GM12878 (cell line): ENCODE data around the gene CHMP6. TPM values are rescaled to one million over a fixed set of nuclear protein-coding genes. Genes with fewer than 3 reads are reported as not detected.

Experiments
- ATAC-seq: fragments of 200-7000 bp; cut with Tn5 transposase; 3 replicates; pipeline ENCODE4 v1.9.1; 2020; ENCODE audit warnings: mild to moderate bottlenecking, moderate library complexity
- BruUV-seq: library from RNA; stranded (reverse); fragments of 400-500 nt; replicated peaks from 2 replicates; lab custom pipeline; 2021; lab: Mats Ljungman, UMichigan
- CTCF ChIA-PET: fragments of 300-600 bp; sonication (Branson Sonifier 250); formaldehyde crosslinking; extraction: SDS; loops from one replicate; lab custom pipeline; 2021; ENCODE audit warnings: inconsistent platforms; lab: Yijun Ruan, JAX
- POLR2A ChIA-PET: fragments of 350-600 bp; formaldehyde crosslinking; extraction: SDS; loops from one replicate; lab custom pipeline; 2021; ENCODE audit warnings: inconsistent platforms; lab: Charles Lee
- RAD21 ChIA-PET: fragments of 300-600 bp; sonication (Branson Sonifier 250); formaldehyde crosslinking; loops from one replicate; lab custom pipeline; 2023; ENCODE audit warnings: antibody characterized with exemption; ENCODE audit not compliant: unreplicated experiment; lab: Charles Lee
- SMC1A ChIA-PET: fragments of 300-600 bp; sonication (Branson Sonifier 250); formaldehyde crosslinking; loops from one replicate; lab custom pipeline; 2023; ENCODE audit not compliant: unreplicated experiment, uncharacterized antibody; lab: Charles Lee
- DNase-seq: peaks from one replicate; pipeline ENCODE4 v3.0.0-alpha.2; 2011; ENCODE audit warnings: low read depth, low spot score
- FAIRE-seq: peaks from 3 replicates; lab custom pipeline; 2011; peaks lifted over from hg19 to GRCh38; lab: Jason Lieb, UNC
- H2AFZ ChIP-seq: 2 replicates; pipeline ENCODE4 v1.6.0; 2011; ENCODE audit warnings: low read depth, low read length, control low read depth; ENCODE audit not compliant: control insufficient read depth
- H3K27ac ChIP-seq: 2 replicates; pipeline ENCODE4 v1.5.1; 2011; ENCODE audit warnings: control low read depth; ENCODE audit not compliant: control insufficient read depth, insufficient read depth
- H3K27me3 ChIP-seq, 2 experiments: replicated peaks in 1 of 2; 2 replicates each; pipeline versions ENCODE4 v1.6.0 to v1.6.1; 2011; ENCODE audit warnings: low read length in 1 of 2; ENCODE audit not compliant: control insufficient read depth in 2 of 2, insufficient read depth in 2 of 2
- H3K36me3 ChIP-seq, 2 experiments: 2 replicates each; pipeline ENCODE4 v1.5.1; 2011; ENCODE audit warnings: low read length in 1 of 2; ENCODE audit not compliant: control insufficient read depth in 2 of 2, insufficient read depth in 2 of 2
- H3K4me1 ChIP-seq: 2 replicates; pipeline ENCODE4 v1.6.1; 2011; ENCODE audit warnings: mild to moderate bottlenecking, low read length, moderate library complexity, mixed read lengths; ENCODE audit not compliant: control insufficient read depth, insufficient read depth
- H3K4me2 ChIP-seq: 2 replicates; pipeline ENCODE4 v1.6.0; 2011; ENCODE audit warnings: control low read depth; ENCODE audit not compliant: control insufficient read depth, insufficient read depth
- H3K4me3 ChIP-seq: fragments of 200-600 bp; sonication (generic); 2 replicates; pipeline ENCODE4 v1.5.1; 2016
- H3K79me2 ChIP-seq: 2 replicates; pipeline ENCODE4 v1.6.0; 2011; ENCODE audit warnings: low read length; ENCODE audit not compliant: control insufficient read depth, insufficient read depth
- H3K9ac ChIP-seq: 2 replicates; pipeline ENCODE4 v1.8.0; 2011; ENCODE audit warnings: low read length, control low read depth, mixed read lengths; ENCODE audit not compliant: control insufficient read depth, insufficient read depth
- H3K9me3 ChIP-seq: replicated peaks from 3 replicates; pipeline ENCODE4 v1.5.1; 2011; ENCODE audit warnings: mild to moderate bottlenecking, low read length; ENCODE audit not compliant: control insufficient read depth, insufficient read depth
- H4K20me1 ChIP-seq: 2 replicates; pipeline ENCODE4 v1.6.0; 2011; ENCODE audit not compliant: control insufficient read depth, insufficient read depth
- FOS ChIP-seq: IDR thresholded peaks from 3 replicates; pipeline ENCODE4 v1.6.1; 2011; ENCODE audit warnings: borderline replicate concordance; ENCODE audit not compliant: insufficient read length; ENCODE audit errors: extremely low read depth
- KLF5 ChIP-seq: fragments of 450-650 bp; IDR thresholded peaks from 2 replicates; pipeline ENCODE4 v1.6.1; 2014; ENCODE audit warnings: mild to moderate bottlenecking; ENCODE audit not compliant: partially characterized antibody
- MXI1 ChIP-seq: fragments of 150-350 bp; IDR thresholded peaks from 2 replicates; pipeline ENCODE4 v1.6.1; 2011; ENCODE audit warnings: low read depth, mild to moderate bottlenecking, inconsistent platforms, low read length, improper control_type of control experiment
- NFXL1 ChIP-seq: fragments of 450-650 bp; IDR thresholded peaks from 2 replicates; pipeline ENCODE4 v1.6.1; 2017; ENCODE audit warnings: antibody characterized with exemption, mild to moderate bottlenecking, borderline replicate concordance
- NFYB ChIP-seq: IDR thresholded peaks from 2 replicates; pipeline ENCODE4 v1.6.1; 2011; ENCODE audit warnings: low read depth, mild to moderate bottlenecking, low read length, improper control_type of control experiment, moderate library complexity; ENCODE audit not compliant: insufficient read depth
- SUPT20H ChIP-seq: IDR thresholded peaks from 2 replicates; pipeline ENCODE4 v1.6.1; 2011; ENCODE audit warnings: low read depth, mild to moderate bottlenecking, low read length, moderate library complexity, borderline replicate concordance; ENCODE audit not compliant: control insufficient read depth
- WGBS: methylation state at CpG from one replicate; pipeline ENCODE4 v1.1.6; 2016; ENCODE audit warnings: low lambda C conversion rate; ENCODE audit not compliant: insufficient replicate concordance, insufficient coverage; ENCODE audit errors: missing lambda C conversion rate; 5-methylcytosine and 5-hydroxymethylcytosine counted together
- in situ Hi-C: fragments of 300-500 bp; cut with MboI; formaldehyde crosslinking; loops from 9 replicates; pipeline ENCODE4 v1.14.3; 2018; ENCODE audit warnings: mixed read lengths
- intact Hi-C: fragments of 100-400 bp; cut with micrococcal nuclease; formaldehyde crosslinking; loops from one replicate; pipeline ENCODE4 v1.14.2; 2022; ENCODE audit not compliant: unreplicated experiment
- polyA plus RNA-seq, 11 experiments: library from polyadenylated mRNA; depleted of rRNA in 4 of 11; unstranded in 6 of 11; stranded (reverse) in 5 of 11; fragments of >200 nt; fragmentation: Nextera tagmentation in 4 of 11; fragmentation: Illumina TruSeq in 1 of 11; extraction: Ambion mirVana in 4 of 11; extraction: Trizol in 1 of 11; gene quantifications; 1 replicate in 1 of 11; 2 replicates in 10 of 11; pipeline versions ENCODE4 v1.2.1 to v1.2.3, GENCODE V29; 2011 to 2016; ENCODE audit warnings: inconsistent platforms in 2 of 11, missing spikeins in 2 of 11, low read depth in 1 of 11
- total RNA-seq, 4 experiments: library from RNA; depleted of rRNA in 3 of 4; stranded (reverse); fragments of >200 nt in 3 of 4; fragmentation: Illumina TruSeq in 1 of 4; extraction: Trizol in 1 of 4; gene quantifications; 2 replicates each; pipeline versions ENCODE4 v1.2.1 to v1.2.3, GENCODE V29; 2013 to 2021
- TF ChIP-seq, protein P1 (sequence below): fragments of 450-650 bp; IDR thresholded peaks from 2 replicates; pipeline ENCODE4 v1.6.1; 2017; ENCODE audit warnings: mild to moderate bottlenecking
- TF ChIP-seq, protein P2 (sequence below): fragments of 450-650 bp; IDR thresholded peaks from 2 replicates; pipeline ENCODE4 v1.6.1; 2017; ENCODE audit warnings: low read depth, mild to moderate bottlenecking, moderate library complexity
- TF ChIP-seq, protein P3 (sequence below): fragments of 450-650 bp; IDR thresholded peaks from 2 replicates; pipeline ENCODE4 v1.6.1; 2018; ENCODE audit warnings: mild to moderate bottlenecking, low read depth, moderate library complexity; ENCODE audit not compliant: partially characterized antibody
- TF ChIP-seq, protein P4 (sequence below): fragments of 450-650 bp; IDR thresholded peaks from 2 replicates; pipeline ENCODE4 v1.6.1; 2017; ENCODE audit warnings: mild to moderate bottlenecking, moderate library complexity

Gene CHMP6
- total and polyA plus RNA-seq, 10 of the 15 experiments (the other 5 are each of a cell fraction or from before 2014, with no cell fraction given) = 0.21 to 37.9 (median 14.7) TPM

DNA sequence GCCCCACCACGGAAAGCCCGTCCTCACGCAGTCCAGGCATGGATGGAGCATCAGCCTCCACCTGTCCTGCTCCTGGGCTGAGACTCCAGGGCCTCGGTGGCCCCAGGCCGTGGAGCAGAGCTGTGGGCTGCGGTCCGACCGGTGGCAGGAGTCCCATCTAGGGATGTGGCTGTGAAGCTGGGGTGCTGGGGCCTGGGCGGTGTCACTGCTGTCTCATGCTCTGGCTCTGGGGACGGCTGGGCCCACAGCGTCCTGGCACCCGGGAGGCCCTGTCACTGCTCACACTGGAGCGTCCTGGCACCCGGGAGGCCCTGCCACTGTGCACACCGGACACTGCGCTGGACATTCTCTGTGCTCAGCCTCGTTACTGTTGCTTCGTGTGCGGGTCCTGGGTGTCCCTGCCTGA, 51.7 kb downstream of the CHMP6 start (continued):
- TF ChIP-seq, protein P1, sequence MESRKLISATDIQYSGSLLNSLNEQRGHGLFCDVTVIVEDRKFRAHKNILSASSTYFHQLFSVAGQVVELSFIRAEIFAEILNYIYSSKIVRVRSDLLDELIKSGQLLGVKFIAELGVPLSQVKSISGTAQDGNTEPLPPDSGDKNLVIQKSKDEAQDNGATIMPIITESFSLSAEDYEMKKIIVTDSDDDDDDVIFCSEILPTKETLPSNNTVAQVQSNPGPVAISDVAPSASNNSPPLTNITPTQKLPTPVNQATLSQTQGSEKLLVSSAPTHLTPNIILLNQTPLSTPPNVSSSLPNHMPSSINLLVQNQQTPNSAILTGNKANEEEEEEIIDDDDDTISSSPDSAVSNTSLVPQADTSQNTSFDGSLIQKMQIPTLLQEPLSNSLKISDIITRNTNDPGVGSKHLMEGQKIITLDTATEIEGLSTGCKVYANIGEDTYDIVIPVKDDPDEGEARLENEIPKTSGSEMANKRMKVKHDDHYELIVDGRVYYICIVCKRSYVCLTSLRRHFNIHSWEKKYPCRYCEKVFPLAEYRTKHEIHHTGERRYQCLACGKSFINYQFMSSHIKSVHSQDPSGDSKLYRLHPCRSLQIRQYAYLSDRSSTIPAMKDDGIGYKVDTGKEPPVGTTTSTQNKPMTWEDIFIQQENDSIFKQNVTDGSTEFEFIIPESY = no peak
- TF ChIP-seq, protein P2, sequence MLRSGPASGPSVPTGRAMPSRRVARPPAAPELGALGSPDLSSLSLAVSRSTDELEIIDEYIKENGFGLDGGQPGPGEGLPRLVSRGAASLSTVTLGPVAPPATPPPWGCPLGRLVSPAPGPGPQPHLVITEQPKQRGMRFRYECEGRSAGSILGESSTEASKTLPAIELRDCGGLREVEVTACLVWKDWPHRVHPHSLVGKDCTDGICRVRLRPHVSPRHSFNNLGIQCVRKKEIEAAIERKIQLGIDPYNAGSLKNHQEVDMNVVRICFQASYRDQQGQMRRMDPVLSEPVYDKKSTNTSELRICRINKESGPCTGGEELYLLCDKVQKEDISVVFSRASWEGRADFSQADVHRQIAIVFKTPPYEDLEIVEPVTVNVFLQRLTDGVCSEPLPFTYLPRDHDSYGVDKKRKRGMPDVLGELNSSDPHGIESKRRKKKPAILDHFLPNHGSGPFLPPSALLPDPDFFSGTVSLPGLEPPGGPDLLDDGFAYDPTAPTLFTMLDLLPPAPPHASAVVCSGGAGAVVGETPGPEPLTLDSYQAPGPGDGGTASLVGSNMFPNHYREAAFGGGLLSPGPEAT = no peak
- TF ChIP-seq, all 136 proteins: peak for 0

DNA sequence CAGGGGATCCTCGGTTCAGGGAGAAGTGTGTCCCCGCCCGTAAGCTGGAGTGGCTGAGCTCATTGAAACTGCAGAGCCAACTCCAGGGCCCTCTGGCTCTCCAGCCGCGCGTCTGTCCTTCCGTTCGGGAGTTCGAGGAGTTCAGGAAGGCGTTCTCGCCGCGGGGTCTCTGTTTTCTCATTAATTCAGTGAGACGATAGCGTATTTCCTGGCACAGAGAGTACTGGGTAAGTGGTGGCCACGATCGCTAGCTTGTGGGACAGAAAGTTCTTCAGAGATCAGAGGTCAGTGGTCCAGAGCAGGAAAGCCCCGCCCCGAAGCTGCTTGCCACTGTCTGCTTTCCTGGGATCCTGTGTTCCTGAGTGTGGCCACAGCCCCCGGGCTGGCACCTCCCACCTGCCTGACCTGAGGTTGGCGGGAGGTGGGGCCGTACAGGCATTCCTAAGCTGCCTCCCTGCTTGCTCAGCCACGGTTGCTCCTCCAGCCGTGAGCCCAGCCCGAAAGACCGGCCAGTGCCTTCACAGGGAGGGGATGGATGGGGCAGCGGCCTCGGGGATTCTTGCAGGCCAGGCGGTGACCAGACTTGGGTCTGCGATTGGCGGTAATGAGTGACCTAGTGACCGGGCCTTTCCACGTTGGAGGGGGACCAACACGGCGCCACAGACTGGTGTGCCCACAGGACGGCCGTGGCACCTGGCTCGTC, 52.2 kb downstream of the CHMP6 start:
- DNase-seq (no peak), ATAC-seq (no peak), FAIRE-seq (no peak)
- Histone ChIP-seq H3K4me1 (peaks cover 4% of the 10 kb centered on the region), H3K36me3 (no peaks in the 10 kb centered on the region), H3K27ac (no peak overlapping the region), H3K4me3 (no peak overlapping the region), H3K27me3 (no peaks in the 10 kb centered on the region), H3K9ac (no peak overlapping the region), H3K4me2 (no peak overlapping the region), H3K9me3 (no peaks in the 10 kb centered on the region), H4K20me1 (no peaks in the 10 kb centered on the region), H3K79me2 (no peaks in the 10 kb centered on the region), H2AFZ (no peak overlapping the region)
- no TSS peak for BruUV-seq
- SMC1A ChIA-PET = no interaction called here
- 59% methylated on average over 37 of the region's 38 CpGs for WGBS
- POLR2A ChIA-PET = no interaction called here
- RAD21 ChIA-PET = no interaction called here
- CTCF ChIA-PET = no interaction called here
- intact Hi-C loops = no loop called here
- in situ Hi-C loops = no loop called here
- no peak for TF ChIP-seq FOS
- no peak for TF ChIP-seq MXI1
- TF ChIP-seq, protein P3, sequence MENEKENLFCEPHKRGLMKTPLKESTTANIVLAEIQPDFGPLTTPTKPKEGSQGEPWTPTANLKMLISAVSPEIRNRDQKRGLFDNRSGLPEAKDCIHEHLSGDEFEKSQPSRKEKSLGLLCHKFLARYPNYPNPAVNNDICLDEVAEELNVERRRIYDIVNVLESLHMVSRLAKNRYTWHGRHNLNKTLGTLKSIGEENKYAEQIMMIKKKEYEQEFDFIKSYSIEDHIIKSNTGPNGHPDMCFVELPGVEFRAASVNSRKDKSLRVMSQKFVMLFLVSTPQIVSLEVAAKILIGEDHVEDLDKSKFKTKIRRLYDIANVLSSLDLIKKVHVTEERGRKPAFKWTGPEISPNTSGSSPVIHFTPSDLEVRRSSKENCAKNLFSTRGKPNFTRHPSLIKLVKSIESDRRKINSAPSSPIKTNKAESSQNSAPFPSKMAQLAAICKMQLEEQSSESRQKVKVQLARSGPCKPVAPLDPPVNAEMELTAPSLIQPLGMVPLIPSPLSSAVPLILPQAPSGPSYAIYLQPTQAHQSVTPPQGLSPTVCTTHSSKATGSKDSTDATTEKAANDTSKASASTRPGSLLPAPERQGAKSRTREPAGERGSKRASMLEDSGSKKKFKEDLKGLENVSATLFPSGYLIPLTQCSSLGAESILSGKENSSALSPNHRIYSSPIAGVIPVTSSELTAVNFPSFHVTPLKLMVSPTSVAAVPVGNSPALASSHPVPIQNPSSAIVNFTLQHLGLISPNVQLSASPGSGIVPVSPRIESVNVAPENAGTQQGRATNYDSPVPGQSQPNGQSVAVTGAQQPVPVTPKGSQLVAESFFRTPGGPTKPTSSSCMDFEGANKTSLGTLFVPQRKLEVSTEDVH = no peak
- TF ChIP-seq SUPT20H = no peak
- no peak for TF ChIP-seq NFYB
- TF ChIP-seq NFXL1 = no peak
- TF ChIP-seq, protein P4, sequence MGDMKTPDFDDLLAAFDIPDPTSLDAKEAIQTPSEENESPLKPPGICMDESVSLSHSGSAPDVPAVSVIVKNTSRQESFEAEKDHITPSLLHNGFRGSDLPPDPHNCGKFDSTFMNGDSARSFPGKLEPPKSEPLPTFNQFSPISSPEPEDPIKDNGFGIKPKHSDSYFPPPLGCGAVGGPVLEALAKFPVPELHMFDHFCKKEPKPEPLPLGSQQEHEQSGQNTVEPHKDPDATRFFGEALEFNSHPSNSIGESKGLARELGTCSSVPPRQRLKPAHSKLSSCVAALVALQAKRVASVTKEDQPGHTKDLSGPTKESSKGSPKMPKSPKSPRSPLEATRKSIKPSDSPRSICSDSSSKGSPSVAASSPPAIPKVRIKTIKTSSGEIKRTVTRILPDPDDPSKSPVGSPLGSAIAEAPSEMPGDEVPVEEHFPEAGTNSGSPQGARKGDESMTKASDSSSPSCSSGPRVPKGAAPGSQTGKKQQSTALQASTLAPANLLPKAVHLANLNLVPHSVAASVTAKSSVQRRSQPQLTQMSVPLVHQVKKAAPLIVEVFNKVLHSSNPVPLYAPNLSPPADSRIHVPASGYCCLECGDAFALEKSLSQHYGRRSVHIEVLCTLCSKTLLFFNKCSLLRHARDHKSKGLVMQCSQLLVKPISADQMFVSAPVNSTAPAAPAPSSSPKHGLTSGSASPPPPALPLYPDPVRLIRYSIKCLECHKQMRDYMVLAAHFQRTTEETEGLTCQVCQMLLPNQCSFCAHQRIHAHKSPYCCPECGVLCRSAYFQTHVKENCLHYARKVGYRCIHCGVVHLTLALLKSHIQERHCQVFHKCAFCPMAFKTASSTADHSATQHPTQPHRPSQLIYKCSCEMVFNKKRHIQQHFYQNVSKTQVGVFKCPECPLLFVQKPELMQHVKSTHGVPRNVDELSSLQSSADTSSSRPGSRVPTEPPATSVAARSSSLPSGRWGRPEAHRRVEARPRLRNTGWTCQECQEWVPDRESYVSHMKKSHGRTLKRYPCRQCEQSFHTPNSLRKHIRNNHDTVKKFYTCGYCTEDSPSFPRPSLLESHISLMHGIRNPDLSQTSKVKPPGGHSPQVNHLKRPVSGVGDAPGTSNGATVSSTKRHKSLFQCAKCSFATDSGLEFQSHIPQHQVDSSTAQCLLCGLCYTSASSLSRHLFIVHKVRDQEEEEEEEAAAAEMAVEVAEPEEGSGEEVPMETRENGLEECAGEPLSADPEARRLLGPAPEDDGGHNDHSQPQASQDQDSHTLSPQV = no peak
- TF ChIP-seq KLF5 = no peak
